HepG2 (cell line): ENCODE measurements around the gene CUL4A. TPM values are rescaled to one million over a fixed set of nuclear protein-coding genes. Genes with fewer than 3 reads are reported as not detected.

ENCODE experiments used
- CEBPG ChIP-seq: IDR thresholded peaks from 2 replicates; pipeline ENCODE4 v1.6.1; 2016
- FOXK1 ChIP-seq: sonication (generic); formaldehyde crosslinking; IDR thresholded peaks from 2 replicates; pipeline ENCODE4 v1.4.0; 2020; ENCODE audit warnings: low read depth, missing genetic modification reagents, borderline replicate concordance
- GLMP ChIP-seq: sonication (generic); formaldehyde crosslinking; IDR thresholded peaks from 2 replicates; pipeline ENCODE4 v1.9.0; 2021; ENCODE audit warnings: missing genetic modification reagents, mild to moderate bottlenecking, borderline replicate concordance
- MXD4 ChIP-seq: IDR thresholded peaks from 2 replicates; pipeline ENCODE4 v1.6.1; 2016; ENCODE audit warnings: mild to moderate bottlenecking, missing biosample characterization, missing genetic modification reagents
- PHF8 ChIP-seq: sonication (generic); formaldehyde crosslinking; IDR thresholded peaks from 2 replicates; pipeline ENCODE4 v1.5.0; 2020; ENCODE audit warnings: missing genetic modification reagents
- RFX3 ChIP-seq: IDR thresholded peaks from 2 replicates; pipeline ENCODE4 v1.6.1; 2016; ENCODE audit warnings: missing biosample characterization, missing genetic modification reagents
- SRY ChIP-seq: sonication (generic); formaldehyde crosslinking; IDR thresholded peaks from 2 replicates; pipeline ENCODE4 v1.8.0; 2022; ENCODE audit warnings: mild to moderate bottlenecking, missing genetic modification reagents
- TGIF2 ChIP-seq: IDR thresholded peaks from 2 replicates; pipeline ENCODE4 v1.6.1; 2016; ENCODE audit warnings: control low read depth, missing compliant biosample characterization
- ZNF205 ChIP-seq: IDR thresholded peaks from 2 replicates; pipeline ENCODE4 v1.6.1; 2018; ENCODE audit warnings: missing biosample characterization, missing genetic modification reagents
- ZNF335 ChIP-seq: sonication (generic); formaldehyde crosslinking; IDR thresholded peaks from 2 replicates; pipeline ENCODE4 v1.4.0; 2020; ENCODE audit warnings: missing genetic modification reagents
- ZNF33B ChIP-seq: sonication (generic); formaldehyde crosslinking; IDR thresholded peaks from 2 replicates; pipeline ENCODE4 v1.5.1; 2020; ENCODE audit warnings: mild to moderate bottlenecking, missing genetic modification reagents
- ZNF607 ChIP-seq: sonication (generic); formaldehyde crosslinking; IDR thresholded peaks from 2 replicates; pipeline ENCODE4 v1.5.1; 2020; ENCODE audit warnings: missing genetic modification reagents, mild to moderate bottlenecking, borderline replicate concordance
- ZSCAN9 ChIP-seq: IDR thresholded peaks from 2 replicates; pipeline ENCODE4 v1.6.1; 2016; ENCODE audit warnings: borderline replicate concordance
- polyA plus RNA-seq, 8 experiments: library from polyadenylated mRNA; depleted of rRNA in 3 of 8; stranded (reverse) in 7 of 8; unstranded in 1 of 8; fragments of >200 nt; fragmentation: Illumina TruSeq in 4 of 8; extraction: Trizol in 4 of 8; gene quantifications; 2 replicates each; pipeline versions ENCODE4 v1.2.1 to v1.2.3, GENCODE V29; 2011 to 2016; ENCODE audit warnings: low read depth in 4 of 8, missing spikeins in 1 of 8, mixed read lengths in 1 of 8; ENCODE audit not compliant: insufficient read depth in 1 of 8
- total RNA-seq, 5 experiments: library from RNA; depleted of rRNA; stranded (reverse); fragments of >200 nt; fragmentation: Illumina TruSeq; extraction: Trizol; gene quantifications; 2 replicates each; pipeline ENCODE4 v1.2.3, GENCODE V29; 2016; ENCODE audit warnings: low read depth in 1 of 5
- TF ChIP-seq, protein P1 (sequence below): sonication (generic); formaldehyde crosslinking; IDR thresholded peaks from 2 replicates; pipeline ENCODE4 v1.8.1; 2023; ENCODE audit warnings: mild to moderate bottlenecking, missing genetic modification reagents, borderline replicate concordance
- TF ChIP-seq, protein P2 (sequence below): sonication (generic); formaldehyde crosslinking; IDR thresholded peaks from 2 replicates; pipeline ENCODE4; 2020; ENCODE audit warnings: missing genetic modification reagents, mild to moderate bottlenecking, borderline replicate concordance
- TF ChIP-seq, protein P3 (sequence below): sonication (generic); formaldehyde crosslinking; IDR thresholded peaks from 2 replicates; pipeline ENCODE4 v1.4.0; 2020; ENCODE audit warnings: missing genetic modification reagents, borderline replicate concordance
- TF ChIP-seq, protein P4 (sequence below), 2 experiments: sonication (generic) in 1 of 2; formaldehyde crosslinking in 1 of 2; IDR thresholded peaks; 2 replicates each; pipeline versions ENCODE4 v1.4.0 to v1.6.1; 2018 to 2020; ENCODE audit warnings: missing genetic modification reagents in 2 of 2, borderline replicate concordance in 1 of 2, low read depth in 1 of 2, mild to moderate bottlenecking in 1 of 2, missing biosample characterization in 1 of 2

The CUL4A gene
- total and polyA plus RNA-seq, 2 of the 13 experiments (the other 11 are each of a cell fraction or from before 2014, with no cell fraction given) = 51.2 to 75.3 TPM

GRCh38 chr13:113208421-113209335 is 735 bp upstream of the CUL4A start, which contains the start of gene PCID2 (continued):
- TF ChIP-seq FOXK1 (CRISPR knock-in tag) (peak; percentile 95), ZNF607 (CRISPR knock-in tag) (peak; percentile 65; the same call in 1 of the 2 replicates), ZNF205 (CRISPR knock-in tag) (peak; percentile 96), ZSCAN9 (CRISPR knock-in tag) (peak; percentile 63; the same call in 1 of the 2 replicates), SRY (CRISPR knock-in tag) (no peak), RFX3 (CRISPR knock-in tag) (no peak), CEBPG (peak; percentile 53), TGIF2 (peak; percentile 54; the same call in 1 of the 2 replicates), PHF8 (peak; percentile 97), ZNF335 (CRISPR knock-in tag) (peak; percentile 86), ZNF33B (CRISPR knock-in tag) (peak; percentile 63; the same call in 1 of the 2 replicates), GLMP (no peak; the same call in 1 of the 2 replicates), MXD4 (CRISPR knock-in tag) (peak; percentile 69; the same call in 1 of the 2 replicates)
- TF ChIP-seq, protein P1, sequence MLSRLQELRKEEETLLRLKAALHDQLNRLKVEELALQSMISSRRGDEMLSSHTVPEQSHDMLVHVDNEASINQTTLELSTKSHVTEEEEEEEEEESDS (CRISPR knock-in tag) = peak; percentile 60; the same call in 1 of the 2 replicates
- TF ChIP-seq, protein P2, sequence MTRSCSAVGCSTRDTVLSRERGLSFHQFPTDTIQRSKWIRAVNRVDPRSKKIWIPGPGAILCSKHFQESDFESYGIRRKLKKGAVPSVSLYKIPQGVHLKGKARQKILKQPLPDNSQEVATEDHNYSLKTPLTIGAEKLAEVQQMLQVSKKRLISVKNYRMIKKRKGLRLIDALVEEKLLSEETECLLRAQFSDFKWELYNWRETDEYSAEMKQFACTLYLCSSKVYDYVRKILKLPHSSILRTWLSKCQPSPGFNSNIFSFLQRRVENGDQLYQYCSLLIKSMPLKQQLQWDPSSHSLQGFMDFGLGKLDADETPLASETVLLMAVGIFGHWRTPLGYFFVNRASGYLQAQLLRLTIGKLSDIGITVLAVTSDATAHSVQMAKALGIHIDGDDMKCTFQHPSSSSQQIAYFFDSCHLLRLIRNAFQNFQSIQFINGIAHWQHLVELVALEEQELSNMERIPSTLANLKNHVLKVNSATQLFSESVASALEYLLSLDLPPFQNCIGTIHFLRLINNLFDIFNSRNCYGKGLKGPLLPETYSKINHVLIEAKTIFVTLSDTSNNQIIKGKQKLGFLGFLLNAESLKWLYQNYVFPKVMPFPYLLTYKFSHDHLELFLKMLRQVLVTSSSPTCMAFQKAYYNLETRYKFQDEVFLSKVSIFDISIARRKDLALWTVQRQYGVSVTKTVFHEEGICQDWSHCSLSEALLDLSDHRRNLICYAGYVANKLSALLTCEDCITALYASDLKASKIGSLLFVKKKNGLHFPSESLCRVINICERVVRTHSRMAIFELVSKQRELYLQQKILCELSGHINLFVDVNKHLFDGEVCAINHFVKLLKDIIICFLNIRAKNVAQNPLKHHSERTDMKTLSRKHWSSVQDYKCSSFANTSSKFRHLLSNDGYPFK = peak; percentile 87
- TF ChIP-seq, protein P3, sequence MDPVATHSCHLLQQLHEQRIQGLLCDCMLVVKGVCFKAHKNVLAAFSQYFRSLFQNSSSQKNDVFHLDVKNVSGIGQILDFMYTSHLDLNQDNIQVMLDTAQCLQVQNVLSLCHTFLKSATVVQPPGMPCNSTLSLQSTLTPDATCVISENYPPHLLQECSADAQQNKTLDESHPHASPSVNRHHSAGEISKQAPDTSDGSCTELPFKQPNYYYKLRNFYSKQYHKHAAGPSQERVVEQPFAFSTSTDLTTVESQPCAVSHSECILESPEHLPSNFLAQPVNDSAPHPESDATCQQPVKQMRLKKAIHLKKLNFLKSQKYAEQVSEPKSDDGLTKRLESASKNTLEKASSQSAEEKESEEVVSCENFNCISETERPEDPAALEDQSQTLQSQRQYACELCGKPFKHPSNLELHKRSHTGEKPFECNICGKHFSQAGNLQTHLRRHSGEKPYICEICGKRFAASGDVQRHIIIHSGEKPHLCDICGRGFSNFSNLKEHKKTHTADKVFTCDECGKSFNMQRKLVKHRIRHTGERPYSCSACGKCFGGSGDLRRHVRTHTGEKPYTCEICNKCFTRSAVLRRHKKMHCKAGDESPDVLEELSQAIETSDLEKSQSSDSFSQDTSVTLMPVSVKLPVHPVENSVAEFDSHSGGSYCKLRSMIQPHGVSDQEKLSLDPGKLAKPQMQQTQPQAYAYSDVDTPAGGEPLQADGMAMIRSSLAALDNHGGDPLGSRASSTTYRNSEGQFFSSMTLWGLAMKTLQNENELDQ (CRISPR knock-in tag) = 0 out of 2 replicates have a peak, but pooled peaks have one; percentile 49
- TF ChIP-seq, protein P4, sequence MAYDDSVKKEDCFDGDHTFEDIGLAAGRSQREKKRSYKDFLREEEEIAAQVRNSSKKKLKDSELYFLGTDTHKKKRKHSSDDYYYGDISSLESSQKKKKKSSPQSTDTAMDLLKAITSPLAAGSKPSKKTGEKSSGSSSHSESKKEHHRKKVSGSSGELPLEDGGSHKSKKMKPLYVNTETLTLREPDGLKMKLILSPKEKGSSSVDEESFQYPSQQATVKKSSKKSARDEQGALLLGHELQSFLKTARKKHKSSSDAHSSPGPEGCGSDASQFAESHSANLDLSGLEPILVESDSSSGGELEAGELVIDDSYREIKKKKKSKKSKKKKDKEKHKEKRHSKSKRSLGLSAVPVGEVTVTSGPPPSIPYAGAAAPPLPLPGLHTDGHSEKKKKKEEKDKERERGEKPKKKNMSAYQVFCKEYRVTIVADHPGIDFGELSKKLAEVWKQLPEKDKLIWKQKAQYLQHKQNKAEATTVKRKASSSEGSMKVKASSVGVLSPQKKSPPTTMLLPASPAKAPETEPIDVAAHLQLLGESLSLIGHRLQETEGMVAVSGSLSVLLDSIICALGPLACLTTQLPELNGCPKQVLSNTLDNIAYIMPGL (CRISPR knock-in tag; IDR thresholded peaks at IDR 0.05; ENCODE audit: borderline replicate concordance in 1 of 2, low read depth in 1 of 2) = peak; percentile 88 to 96
